HEK293 (cell line): ENCODE measurements around the gene TMEM229B.

Experiments used
- ATF2 ChIP-seq: fragments of 450-650 bp; formaldehyde crosslinking; IDR thresholded peaks from 2 replicates; pipeline ENCODE4 v1.5.1; 2016; ENCODE audit warnings: missing biosample characterization, missing genetic modification characterization, low read depth
- CTCF ChIP-seq: fragments of 450-650 bp; formaldehyde crosslinking; IDR thresholded peaks from 2 replicates; pipeline ENCODE4 v1.5.1; 2016; ENCODE audit warnings: missing biosample characterization, missing genetic modification characterization
- MZF1 ChIP-seq: fragments of 450-650 bp; formaldehyde crosslinking; IDR thresholded peaks from 2 replicates; pipeline ENCODE4 v1.5.1; 2017; ENCODE audit warnings: missing biosample characterization, missing genetic modification characterization, borderline replicate concordance
- ZNF133 ChIP-seq: fragments of 450-650 bp; formaldehyde crosslinking; IDR thresholded peaks from 2 replicates; pipeline ENCODE4 v1.5.1; 2016; ENCODE audit warnings: missing biosample characterization, missing genetic modification characterization
- ZNF138 ChIP-seq: fragments of 450-650 bp; formaldehyde crosslinking; IDR thresholded peaks from 2 replicates; pipeline ENCODE4 v1.5.1; 2016; ENCODE audit warnings: missing biosample characterization, missing genetic modification characterization, borderline replicate concordance
- ZNF148 ChIP-seq: fragments of 450-650 bp; formaldehyde crosslinking; IDR thresholded peaks from 2 replicates; pipeline ENCODE4 v1.5.0; 2017; ENCODE audit warnings: missing biosample characterization, missing genetic modification characterization, borderline replicate concordance
- ZNF274 ChIP-seq, 2 experiments: fragments of 200-500 bp in 1 of 2; fragments of 450-650 bp in 1 of 2; sonication (Bioruptor generic) in 1 of 2; formaldehyde crosslinking in 1 of 2; IDR thresholded peaks; 2 replicates each; pipeline versions ENCODE4 v1.5.1 to v1.6.1; 2014 to 2016; ENCODE audit warnings: borderline replicate concordance in 1 of 2, inconsistent platforms in 1 of 2, low read length in 1 of 2, missing biosample characterization in 1 of 2, missing genetic modification characterization in 1 of 2
- ZNF792 ChIP-seq: fragments of 450-650 bp; formaldehyde crosslinking; IDR thresholded peaks from 2 replicates; pipeline ENCODE4 v1.5.1; 2016; ENCODE audit warnings: missing biosample characterization, missing genetic modification characterization
- ZSCAN16 ChIP-seq: fragments of 450-650 bp; formaldehyde crosslinking; IDR thresholded peaks from 2 replicates; pipeline ENCODE4 v1.5.1; 2016; ENCODE audit warnings: missing biosample characterization, missing genetic modification characterization

GRCh38 chr14:67477926-67478799 is 10.4 kb downstream of the TMEM229B start:
- TF ChIP-seq MZF1 (tag by site-specific recombination) (no peak), ATF2 (no peak), CTCF (no peak), ZSCAN16 (tag by site-specific recombination) (no peak), ZNF133 (tag by site-specific recombination) (no peak), ZNF148 (tag by site-specific recombination) (no peak), ZNF274 (IDR thresholded peaks at IDR 0.05; ENCODE audit: low read length) (no peak), ZNF274 (tag by site-specific recombination; IDR thresholded peaks at IDR 0.05; ENCODE audit: borderline replicate concordance) (no peak), ZNF138 (tag by site-specific recombination) (no peak), ZNF792 (tag by site-specific recombination) (no peak)
